Measurements from ENCODE around the gene GCA.

Gene GCA

GRCh38 chr2:162343824-162344616, at the start of gene GCA:
Gene GCA, plus strand, starts transcription at chr2:162344132. Its CDS starts 117 bp downstream, at chr2:162344249.
- peak; percentile 99 for DNase-seq

GRCh38 chr2:162295009-162295408, 48.9 kb upstream of the GCA start:
- DNase-seq: no peak

GRCh38 chr2:162297925-162298552, 45.9 kb upstream of the GCA start:
- peak; percentile 78 for DNase-seq

DNA sequence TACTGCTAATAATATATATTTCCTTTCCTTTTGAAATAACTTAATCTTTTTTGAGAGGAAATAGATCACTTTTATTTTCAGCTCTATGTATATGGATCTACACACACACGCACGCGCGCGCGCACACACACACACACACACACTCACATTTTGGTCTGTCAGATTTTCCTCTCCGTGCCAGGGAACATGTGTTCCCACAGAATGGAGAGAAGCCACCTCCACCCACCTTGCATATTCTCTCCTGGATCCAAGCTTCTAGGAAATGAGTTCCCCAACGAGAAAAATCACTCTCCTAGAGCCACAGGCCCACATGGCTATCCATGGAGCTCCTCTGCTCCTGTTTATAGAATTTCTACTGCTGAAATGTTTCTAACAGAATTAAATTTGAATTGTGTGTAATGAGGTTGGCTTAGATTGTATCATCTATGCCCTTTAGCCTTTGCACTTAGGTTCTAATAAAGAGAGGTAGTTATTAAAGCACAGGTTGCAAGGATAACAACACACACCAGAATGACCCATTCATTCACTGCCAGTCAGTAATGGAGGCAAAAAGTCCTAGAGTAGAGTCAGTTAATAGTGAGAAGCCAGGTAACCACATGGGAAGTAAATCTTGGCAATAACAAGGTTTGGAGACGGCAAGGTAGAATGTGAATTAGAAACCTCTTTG, 45.1 kb upstream of the GCA start:
- no peak for DNase-seq

DNA sequence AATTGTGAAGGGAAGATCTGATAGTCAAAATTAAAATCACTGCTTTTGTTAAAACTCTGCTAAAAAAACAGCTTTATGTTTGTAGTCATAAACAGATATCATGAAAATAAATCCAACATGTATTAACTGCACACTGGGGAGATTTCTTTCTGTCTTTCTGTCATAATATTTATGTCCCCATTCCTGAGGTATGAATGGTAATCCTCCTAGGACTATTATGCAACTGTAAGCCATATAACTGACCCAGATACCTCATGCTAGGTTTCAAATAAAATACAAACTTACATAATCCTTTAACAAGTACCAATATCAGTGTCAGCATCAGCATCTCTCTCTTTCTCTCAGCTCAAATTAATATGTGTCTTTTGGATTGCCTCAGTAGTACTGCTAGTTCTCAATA, 43.7 kb upstream of the GCA start:
- no peak for DNase-seq

DNA sequence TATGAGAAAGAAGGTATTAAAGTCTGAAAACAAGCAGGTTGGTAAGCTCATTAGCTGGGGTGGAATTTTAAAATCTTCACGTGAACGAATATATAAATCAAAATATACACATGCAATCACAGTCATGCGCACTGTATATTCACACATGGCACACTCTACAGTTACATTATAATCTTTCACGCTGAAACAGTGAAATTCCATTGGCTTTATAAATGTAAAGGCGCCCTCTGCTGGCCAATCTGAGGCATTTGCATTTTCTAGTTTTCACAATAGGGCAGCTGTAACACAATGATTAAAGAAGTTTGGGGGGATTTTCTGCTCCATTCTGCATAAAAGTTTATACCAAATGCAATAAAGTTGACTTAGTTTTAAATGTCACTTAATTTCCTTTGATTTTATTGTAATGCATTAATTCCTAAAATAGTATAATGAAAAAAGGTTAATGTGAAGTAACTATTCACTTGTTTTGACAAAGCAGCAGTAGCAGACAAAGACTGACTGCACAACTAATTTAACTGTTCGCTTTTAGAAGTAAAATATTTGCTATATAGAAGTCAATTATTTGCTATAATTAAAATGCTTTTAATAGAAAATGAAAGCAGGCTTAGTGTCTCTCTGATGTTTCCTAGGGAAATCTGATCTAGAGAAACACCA, 42.7 kb upstream of the GCA start:
- peak; percentile 59 for DNase-seq

- no peak for DNase-seq
Measured at GRCh38 chr2:162301877-162302276, 42.1 kb upstream of the GCA start.

GRCh38 chr2:162305901-162306300, 38.0 kb upstream of the GCA start:
- DNase-seq: no peak

DNA sequence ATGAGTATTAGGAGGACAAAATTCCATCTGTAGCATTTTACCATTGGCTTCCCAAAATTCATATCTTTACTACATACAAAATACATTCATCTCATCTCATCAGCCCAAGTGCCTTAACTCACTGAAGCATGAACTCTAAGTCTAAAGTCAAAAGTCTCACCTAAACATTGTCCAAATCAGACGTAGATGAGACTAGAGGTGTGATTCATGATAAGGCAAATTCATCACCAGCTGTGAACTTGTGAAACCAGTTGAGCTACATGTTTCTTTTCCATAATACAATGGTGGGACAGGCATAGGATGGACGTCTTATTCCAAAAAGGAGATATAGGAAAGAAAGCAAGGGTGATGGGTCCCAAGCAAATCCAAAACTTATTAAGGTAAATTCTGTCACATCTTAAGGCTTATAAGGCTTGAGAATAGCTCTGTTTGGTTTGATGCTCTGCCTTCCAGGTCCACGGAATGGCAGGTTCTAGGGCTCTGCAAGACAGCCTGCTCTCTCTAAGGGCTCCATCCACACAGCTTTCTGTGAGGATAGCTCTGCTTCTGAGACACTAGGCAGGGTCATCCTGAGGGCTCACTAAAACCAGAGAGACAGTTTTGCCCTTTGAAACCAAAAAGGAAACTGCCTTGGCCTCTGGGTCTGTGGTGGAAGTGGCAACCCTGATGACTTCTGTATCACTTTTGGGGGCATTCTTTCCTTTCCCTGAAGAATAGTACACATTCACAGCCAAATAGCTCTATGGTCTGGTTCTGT, 35.0 kb upstream of the GCA start:
- no peak for DNase-seq

DNA sequence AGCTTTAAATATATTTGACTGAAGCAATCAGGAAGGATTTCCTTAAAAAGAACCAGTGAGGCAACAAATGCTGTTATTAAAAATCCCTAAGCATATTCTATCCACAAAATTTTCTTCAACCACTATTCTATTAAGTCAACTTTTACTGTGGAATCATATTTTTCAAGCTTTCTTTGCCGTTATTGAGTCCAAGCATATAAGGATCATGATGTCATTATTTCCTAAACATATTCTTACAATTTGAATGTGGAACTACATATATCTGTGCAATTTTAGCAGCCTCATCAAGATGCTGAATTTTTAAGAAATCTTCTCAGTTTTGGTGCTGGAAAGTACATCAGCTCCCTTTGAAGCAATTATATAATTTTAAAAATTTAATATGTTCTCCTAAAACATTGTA, 31.1 kb upstream of the GCA start:
- DNase-seq: no peak

DNA sequence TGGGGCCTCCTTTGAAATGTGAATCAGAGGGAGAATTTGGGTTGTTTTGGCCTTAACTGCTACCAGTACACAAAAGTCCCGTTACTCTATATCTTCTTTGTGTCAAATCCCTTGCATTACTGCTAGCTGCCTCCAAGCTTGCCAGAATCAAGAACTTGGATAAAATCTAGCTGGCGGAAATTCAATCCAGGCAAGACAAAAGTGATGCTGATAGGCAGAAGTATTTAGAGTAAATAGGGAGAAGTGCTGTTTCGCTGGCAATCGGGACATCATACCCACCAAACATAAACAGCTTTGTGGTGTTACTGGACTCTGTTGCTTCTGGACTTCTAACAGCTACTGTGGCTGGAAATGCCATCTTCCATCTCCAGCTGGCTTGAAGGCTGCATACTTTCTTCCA, 28.0 kb upstream of the GCA start:
- no peak for DNase-seq

GRCh38 chr2:162316590-162316989, 27.3 kb upstream of the GCA start:
- no peak for DNase-seq

- DNase-seq: no peak
Measured at GRCh38 chr2:162317058-162317742, 26.7 kb upstream of the GCA start.

- no peak for DNase-seq
Measured at GRCh38 chr2:162317861-162318327, 26.0 kb upstream of the GCA start.

DNA sequence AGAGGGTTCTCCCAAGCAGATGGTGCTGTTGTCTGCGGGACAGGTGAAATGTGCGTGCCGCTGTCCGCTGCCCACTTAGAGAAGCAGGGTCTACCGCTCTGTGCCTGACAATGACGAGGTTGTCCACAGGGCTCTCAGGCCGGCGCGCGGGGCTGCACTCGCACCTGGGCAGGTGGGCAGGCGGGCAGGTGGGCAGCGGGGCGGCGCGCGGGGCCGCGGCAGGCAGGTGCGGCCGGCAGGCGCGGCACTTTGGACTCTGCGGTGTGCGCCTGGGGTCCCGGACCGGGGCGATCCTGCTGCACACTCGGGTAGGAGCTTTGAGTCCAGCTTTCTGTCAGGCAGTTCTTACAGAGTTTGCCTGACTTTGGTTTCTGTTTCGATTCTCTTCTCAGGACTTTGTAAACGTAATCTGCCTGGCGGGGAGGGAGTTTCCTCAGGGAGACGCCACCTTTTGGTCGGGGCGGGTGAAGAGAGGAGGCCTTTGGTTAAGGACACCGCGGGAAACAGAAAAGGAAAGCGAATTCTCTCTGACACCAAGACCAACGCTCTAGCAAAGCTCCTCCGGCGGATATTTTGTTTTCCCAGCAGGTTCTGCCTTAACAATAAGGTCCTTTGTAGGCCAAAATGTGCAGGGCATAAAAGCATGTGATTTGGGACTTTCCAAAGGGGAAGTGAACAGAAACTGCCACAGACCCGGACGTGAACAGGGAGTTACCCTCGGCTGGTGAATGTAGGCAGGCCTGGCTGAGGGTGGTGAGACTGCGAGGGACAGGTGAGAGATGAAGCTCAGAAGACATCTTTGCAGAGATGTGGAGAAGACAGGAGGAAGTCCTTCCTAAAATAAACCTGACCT, 25.4 kb upstream of the GCA start, which contains the start of gene IFIH1:
Gene IFIH1, minus strand, starts transcription at position 357 of the 853 bp plus-strand sequence. CDS start 377 bp downstream, outside the sequence.
- DNase-seq: peak; percentile 80

DNA sequence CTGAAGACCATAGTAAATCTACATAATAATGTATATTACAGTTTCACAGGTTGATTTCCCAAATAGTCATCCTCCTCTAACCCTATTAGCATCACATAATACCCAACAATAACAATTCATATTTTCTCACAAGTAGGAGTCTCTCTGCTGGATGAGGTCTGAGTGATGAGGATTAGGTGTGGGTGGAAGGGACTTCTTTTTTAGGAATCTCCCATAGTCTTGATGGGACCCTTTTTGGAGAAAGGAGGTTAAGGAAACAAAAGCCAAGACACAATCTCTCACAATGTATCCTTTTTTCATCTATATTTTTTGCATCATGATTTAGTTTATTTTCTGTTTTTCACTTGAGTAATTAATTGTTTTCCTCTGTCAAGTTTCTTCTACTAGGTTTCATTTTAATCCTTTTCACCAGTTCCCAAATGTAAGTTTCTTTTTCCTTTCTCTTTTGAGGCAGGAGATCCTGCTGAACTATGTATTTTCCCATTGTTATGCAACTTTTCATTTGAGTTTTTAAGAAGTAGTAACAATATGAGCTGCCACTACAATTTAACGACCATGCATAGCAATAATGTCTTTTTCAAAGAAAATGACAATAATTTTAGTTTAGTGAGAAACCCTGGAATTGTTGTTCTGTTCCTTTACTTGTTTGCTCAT, 22.9 kb upstream of the GCA start:
- no peak for DNase-seq

- DNase-seq: no peak
Measured at GRCh38 chr2:162324953-162325352, 19.0 kb upstream of the GCA start.

- no peak for DNase-seq
Measured at GRCh38 chr2:162327134-162327769, 16.7 kb upstream of the GCA start.

GRCh38 chr2:162327806-162328205, 16.1 kb upstream of the GCA start:
- DNase-seq: no peak

Measured in NCI-H345 (cell line).